HG03135 (cell line): Measurements from ENCODE around the gene HOXB5.

Experiments used
- ATAC-seq: cut with Tn5 transposase; IDR thresholded peaks from one replicate; pipeline ENCODE4 v1.9.1; 2021; ENCODE audit warnings: mild to moderate bottlenecking, moderate library complexity; ENCODE audit not compliant: unreplicated experiment

The HOXB5 gene

GRCh38 chr17:48630009-48630924 lies 36.7 kb upstream of the HOXB5 start:
- no peak for ATAC-seq

GRCh38 chr17:48629411-48629759 lies 35.8 kb upstream of the HOXB5 start:
- ATAC-seq: no peak

DNA sequence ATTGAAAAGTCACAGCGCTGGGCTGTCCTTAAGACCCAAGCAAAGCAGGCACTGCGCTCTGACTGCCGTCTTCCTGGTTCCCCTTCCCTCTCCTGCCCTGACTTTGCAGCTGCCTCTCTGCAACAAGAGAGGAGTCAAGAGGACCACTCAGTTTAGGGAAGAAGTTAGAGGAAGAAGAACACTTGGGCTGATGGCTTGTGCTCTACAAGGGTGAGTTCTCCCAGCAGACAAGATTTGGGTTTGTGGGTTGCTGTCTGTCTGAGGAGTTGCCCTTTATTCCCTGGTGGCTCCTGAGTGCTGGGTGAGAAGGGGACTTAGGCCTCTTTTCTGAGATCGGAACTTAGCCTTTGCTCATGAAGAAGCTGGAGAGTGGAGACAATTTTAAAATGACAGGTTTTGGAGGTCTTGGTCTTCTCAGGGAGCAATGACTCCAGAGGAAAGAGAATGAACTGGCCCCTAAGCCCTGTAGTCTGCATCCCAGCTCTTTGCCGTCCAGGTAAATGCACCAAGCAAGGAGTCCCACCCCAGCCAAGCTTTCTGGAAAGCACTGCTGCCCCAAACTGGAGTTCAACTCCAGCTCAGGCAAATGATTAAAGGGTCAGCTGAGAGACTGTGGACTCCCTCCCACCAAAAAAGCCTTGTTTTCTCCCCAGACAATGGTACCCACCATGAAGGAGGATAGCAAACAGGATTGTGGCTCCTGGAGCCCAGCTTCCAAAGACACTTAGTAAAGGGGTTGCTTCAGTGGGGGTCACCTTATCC lies 35.3 kb upstream of the HOXB5 start:
- no peak for ATAC-seq

DNA sequence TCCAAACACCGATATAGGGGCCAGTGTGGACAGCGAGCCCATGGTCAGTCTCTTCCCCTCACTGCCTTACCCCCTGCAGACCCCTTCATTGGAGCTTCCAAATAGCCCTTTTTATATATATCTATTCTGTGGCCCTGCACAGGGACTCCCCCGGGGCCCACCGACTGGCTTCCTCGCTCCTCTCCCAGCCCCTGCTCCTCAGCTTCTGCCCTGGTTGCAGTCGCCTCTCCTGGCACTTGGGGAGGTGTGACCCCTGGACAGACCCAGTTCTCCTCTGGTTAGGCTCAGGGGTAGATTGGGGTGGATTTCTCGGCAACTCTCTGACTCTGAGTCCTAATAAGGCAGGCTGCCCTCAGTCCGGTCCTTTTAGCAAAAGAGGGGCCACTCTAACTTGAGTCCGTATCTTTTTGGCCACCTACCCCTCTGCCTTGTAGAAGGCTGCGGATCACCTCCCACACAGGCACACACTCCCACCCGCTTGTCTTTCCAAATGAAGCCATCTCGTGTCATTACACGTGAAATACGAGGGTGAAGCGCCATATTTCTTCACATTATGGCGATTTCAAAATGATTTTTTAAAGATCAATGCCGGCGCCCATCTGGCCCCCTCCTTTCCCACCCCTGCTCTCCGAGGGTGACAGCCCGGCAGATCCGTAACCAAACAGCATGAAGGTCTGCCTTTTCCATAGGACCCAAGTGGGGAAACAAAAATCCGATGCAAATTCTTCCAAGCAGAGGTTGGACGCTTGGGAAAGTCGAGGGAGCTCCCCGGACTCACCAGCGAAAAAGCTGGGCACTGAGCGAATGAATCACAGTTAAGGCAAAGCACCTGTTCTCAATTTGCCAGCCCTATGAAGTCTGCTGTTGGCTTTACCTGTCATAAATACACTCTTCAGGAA lies 34.3 kb upstream of the HOXB5 start:
- ATAC-seq: no peak

GRCh38 chr17:48627118-48627597 lies 33.6 kb upstream of the HOXB5 start:
- no peak for ATAC-seq

GRCh38 chr17:48626245-48627117 lies 32.9 kb upstream of the HOXB5 start, which contains the start of gene HOXB9:
HOXB9 (minus strand) TSS chr17:48626358; CDS start chr17:48626269, 89 bp downstream.
- no peak for ATAC-seq

GRCh38 chr17:48625495-48626244 lies 32.1 kb upstream of the HOXB5 start:
- ATAC-seq: no peak

DNA sequence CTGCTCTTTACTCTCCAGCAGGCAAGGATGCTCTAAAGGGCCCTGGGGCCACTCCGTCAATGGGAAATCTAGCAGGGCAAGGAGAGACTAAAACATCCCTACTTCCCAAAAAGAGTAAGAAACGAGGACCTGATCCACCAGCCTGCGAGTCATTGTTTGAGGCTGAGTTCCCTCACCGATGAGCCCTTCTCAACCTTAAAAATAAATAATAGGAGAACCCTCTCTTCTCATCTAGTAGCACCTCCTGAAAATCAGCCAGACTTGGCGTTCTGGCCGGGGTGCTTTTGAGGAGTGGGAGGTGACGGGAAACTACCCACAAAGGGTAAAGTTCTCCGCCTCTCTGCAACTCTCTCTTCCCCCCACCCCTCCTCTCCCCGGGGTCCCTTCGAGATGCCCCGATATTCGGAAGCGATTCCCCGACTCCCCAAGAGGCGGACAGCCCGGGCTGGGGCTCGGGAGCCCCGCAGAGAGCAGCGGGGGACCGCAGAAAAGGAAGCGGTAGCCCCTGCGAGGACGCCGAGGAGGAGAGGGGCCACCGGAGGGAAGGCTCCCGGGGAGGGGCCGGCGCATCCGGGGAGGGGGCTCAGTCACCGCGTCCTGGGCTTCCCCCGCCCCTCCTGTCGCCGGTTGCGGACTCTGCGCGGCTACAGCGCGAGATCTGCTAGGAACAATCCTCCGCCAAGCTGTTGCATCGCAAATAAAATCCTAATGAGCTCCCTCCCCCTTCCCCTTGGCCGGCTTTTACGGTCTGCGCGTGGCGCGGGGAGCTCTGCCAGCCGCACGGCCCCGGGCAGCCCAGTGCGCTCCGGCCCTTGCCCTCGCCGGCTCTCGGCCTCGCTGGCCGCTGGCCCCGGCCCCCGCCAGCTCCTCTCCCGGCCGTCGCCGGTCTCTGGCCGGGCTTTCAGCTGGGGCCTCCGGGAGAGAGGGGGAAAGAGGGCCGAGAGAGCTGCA lies 31.2 kb upstream of the HOXB5 start:
- ATAC-seq: no peak

GRCh38 chr17:48624118-48624517 lies 30.5 kb upstream of the HOXB5 start:
- no peak for ATAC-seq

- no peak for ATAC-seq
Observed at GRCh38 chr17:48623583-48623982, 30.0 kb upstream of the HOXB5 start.

DNA sequence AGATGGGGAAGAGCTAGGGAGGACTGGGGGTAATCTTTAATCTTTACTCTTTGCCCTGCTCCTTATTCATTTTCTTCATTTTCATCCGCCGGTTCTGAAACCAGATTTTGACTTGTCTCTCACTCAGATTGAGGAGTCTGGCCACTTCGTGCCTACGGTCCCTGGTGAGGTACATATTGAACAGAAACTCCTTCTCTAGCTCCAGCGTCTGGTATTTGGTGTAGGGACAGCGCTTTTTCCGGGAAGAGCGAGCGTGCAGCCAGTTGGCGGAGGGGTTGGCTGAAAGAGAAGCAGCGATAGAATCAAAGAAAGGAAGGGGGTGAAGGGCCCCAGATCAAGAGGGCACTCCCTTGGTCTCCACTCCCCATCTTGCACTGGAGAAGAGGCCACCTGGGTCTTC lies 29.3 kb upstream of the HOXB5 start:
- no peak for ATAC-seq

DNA sequence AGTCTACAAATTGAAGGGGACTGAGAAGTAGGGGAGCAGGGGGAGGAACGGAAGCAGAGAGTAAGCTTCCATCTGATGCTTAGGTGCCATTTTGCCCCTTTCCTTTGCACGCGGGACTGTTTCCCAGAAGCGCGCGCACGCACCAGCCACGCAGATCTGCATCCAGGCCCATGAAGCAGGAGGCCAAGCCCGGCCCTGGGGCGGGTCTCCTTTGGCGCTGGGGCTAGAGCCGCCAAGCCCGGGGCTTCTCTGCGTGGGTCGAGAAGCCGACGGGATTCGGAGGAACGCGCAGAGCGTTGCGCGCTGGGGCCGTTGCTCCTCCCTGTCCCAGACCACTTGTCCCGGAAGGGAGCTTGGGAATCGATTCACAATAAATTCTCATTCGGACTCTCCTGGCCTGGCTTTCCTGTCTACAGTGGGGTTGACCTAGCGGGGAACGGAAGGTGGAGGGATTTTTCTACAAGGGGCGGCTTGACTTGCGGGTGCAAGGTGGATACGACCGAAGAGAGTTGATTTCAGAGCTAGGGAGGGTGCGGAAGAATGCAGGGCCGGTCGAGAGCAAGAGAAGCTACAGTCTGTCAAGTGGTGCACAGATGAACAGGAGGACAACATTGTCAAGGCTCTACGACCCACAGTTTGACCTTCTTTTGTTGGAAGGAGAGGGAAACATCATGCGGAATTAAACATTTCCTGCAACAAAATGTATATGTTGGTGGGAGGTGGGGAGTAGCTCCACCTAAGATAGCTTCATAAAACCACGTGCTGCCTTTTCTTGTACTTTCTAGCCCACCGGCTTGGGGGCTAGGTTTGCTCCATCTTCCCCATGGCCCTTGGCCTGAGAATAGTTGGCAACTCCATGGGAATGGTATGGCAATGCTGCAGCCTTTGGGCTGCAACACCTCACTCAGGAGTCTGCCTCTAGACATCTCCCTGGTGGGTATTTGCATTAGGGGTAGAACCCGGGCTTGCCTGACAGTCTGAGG lies 28.1 kb upstream of the HOXB5 start:
- ATAC-seq: no peak

GRCh38 chr17:48620461-48621139 lies 27.0 kb upstream of the HOXB5 start:
- ATAC-seq: no peak

DNA sequence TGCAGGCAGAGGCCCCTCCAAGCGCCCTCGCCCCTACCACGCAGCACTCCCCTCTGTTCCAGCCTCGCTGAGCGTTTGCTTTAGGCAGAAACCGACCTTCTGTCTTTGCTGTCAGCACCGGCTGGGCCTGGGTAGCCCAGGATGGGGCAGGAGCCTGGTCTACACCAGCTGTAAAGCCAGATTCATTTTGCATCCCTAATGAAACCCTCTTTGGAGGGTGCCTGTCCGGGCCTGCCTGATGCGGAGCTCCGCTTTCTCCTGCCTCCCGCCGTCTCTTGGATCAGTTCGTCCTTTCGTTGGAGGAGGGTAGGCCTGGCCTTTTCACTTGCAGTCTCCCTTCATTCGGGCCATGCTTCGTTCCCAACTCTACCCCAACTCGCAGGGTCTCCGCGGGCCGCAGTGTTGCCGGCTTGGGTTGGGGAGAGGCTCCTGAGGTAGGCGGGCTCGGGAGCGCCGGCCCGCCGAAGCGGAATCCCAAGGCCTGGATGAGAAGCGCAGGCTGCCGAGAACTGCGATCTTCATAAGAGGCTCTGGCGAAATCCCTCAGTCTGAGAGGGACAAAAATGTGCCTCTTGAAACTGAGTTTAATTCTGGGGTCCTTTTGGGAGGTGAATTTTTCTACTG lies 26.4 kb upstream of the HOXB5 start:
- no peak for ATAC-seq

DNA sequence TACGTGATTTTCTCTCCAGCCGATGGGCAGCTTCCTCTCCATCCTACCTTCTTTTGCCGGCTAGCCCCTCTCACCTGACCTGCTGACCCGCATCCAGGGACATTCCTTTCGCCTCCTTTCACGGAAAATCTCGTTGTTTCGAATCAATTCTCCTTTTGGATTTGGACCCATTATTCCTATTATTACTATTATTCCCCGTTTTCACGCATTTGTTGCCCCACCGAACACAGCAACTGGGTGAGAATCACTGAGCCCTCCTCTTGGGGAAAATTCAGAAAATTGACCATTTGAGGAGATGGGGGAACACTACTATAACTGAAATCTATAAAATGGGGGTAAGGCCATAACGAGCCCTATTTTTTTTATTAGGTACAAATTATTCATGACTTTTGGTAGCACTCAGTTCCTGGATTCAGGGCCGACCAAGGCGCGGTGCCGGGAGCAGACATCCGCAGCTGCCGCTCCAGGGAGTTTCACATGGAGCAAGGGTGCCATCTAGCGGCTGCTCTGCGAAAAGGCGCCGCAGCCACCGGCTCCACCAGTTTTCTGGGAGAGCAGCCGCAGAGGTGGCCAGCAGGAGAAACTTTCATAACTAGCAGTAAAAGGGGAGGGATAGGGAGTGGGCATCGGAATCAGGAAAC lies 24.8 kb upstream of the HOXB5 start:
- ATAC-seq: no peak
